SW 1271 (cell line): Measurements from ENCODE around the gene ATP8B4.
"Not testable (repeated sequence)": the region's sequence is repeated elsewhere in the genome, so short reads cannot be mapped to it uniquely, and the experiment has no call there.

Experiments used
- DNase-seq, 2 experiments: peaks; one replicate each; lab custom pipeline; 2025; lab: John Stamatoyannopoulos, UW

The ATP8B4 gene

DNA sequence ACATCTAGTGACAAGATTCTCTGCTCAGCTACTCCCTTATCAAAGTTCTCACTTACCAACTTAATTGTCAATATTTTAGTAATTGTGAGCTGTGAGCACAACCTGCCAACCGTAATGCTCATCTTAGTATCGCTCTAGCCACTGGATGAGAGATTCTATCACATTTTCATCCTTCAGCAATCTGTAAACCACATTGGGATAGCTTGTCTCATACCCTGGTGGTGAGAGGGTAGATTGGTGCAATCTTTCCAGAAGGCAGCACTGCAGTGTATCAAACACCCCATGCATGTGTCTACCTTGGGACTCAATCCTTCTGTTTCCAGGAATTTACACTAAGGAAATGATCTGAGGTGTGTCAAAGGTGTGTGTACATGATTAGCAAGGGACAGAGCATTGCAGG, 18.9 kb upstream of the ATP8B4 start:
- DNase-seq, result no peak

DNA sequence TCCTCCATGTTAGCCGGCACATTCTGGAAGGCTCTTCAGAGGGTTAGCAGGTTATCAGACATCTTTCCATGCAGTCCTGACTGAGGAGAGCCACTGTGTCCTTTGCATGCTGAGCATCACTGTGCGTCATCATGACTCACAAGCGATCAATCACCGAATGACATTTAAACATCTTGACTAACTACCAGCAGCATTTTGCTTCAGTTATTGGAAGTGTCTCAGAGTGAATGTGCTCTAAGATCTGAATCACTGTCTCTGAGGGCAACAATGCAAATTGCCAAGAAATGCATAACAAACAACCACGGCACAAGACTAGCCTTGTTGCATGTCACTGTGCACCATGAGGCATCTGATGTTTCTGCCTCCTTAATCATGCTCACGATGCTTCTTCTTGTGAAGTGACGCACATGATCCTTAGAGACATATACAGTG, 18.3 kb upstream of the ATP8B4 start:
- peak in 1 of 2 experiments; percentile 50 for DNase-seq

DNA sequence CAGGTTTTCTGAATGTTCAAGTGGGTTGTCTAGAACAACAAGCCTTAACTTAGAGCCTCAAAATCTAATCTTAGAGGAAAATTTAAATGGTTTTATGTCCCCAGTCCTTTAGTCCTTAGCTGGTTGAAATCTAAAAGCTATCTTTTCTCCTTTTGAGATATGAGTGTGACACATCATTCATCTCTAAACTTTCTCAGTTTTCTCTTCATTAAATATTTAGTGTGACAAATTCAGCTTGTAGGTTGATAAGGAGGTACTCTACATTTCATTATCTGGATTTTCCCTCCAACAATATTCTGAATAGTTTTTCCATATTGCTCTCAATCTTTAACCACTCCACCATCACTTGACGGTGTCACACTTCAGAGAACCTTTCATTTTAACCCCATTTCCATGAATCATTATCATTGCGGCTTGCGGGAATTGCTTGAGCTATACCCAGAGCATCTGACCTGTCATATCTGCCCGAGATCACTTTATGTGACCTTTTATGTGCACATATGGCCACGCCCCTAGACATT, 16.1 kb upstream of the ATP8B4 start:
- DNase-seq, result no peak

DNA sequence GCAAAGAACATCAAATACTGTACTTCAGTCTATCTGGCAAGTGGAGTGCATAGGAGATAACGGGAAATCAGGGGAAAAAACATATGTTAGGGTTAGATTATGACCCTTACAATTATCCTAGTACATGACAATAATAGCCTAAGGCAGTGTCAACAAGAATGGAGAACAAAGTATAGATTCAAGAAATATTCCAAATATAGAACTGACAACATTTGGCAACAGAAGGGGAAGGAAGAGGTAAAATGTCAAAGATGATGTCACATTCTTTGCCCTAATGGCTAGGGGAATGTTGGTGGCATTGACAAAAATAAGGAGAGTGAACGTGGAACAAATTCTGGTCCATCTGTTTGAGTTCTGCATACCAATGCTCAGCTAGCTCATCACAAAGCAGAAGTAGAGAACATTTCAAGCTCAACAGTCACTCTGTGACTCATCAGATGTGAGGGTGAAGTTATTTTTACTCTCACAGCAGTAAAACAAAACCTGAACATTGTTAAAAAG, 15.5 kb upstream of the ATP8B4 start:
- peak in 1 of 2 experiments; percentile 51 for DNase-seq

DNA sequence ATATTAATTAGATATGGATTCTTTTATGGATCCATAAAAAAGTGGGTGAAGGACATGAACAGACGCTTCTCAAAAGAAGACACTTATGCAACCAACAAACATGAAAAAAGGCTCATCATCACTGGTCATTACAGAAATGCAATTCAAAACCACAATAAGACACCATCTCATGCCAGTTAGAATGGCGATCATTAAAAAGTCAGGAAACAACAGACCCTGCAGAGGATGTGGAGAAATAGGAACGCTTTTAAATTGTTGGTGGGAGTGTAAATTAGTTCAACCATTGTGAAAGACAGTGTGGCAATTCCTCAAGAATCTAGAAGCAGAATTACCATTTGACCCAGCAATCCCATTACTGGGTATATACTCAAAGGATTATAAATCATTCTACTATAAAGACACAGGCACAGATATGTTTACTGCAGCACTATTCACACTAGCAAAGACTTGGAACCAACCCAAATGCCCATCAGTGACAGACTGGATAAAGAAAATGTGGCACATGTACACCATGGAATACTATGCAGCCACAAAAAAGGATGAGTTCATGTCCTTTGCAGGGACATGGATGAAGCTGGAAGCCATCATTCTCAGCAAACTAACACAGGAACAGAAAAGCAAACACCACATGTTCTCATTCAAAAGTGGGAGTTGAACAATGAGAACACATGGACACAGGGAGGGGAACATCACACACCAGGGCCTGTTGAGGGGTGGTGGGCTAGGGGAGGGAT, 13.4 kb upstream of the ATP8B4 start:
- DNase-seq, result not testable (repeated sequence)

DNA sequence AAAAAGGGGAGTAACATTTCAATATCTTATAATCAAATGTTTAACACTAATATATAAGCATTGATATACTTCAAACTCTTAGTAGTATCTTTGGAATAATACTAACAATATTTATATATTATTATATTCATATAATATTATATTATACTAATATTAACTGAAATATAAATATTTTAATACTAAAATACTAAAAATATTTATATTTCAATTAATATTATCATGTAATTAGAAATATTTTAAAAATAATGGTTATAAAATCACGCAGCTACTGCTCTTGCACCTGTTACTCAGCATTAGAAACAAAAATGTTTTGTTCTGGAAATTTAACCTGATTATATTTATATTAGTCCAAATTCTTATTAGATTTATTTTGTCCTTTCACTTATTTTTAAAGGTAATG, 12.6 kb upstream of the ATP8B4 start:
- DNase-seq, result no peak

DNA sequence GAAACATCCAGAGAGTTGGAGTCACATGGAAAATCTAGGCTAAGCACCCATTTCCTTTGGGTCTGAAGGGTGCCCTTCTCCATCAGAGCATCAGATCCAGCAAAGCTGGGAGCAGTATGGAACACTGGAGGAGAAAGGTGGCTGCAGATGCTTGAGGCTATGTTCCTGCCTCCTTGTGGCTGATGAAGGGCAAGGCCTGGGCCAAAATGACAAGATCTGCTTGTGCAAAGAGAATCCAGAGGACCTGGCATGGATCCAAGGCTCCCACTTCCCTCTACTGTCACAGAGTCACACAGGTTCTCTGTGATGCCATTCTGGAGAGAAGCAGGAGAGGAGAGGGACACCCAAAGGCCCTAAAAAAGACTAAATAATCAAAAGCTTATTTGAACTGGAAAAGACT, 9.2 kb upstream of the ATP8B4 start:
- no peak for DNase-seq

DNA sequence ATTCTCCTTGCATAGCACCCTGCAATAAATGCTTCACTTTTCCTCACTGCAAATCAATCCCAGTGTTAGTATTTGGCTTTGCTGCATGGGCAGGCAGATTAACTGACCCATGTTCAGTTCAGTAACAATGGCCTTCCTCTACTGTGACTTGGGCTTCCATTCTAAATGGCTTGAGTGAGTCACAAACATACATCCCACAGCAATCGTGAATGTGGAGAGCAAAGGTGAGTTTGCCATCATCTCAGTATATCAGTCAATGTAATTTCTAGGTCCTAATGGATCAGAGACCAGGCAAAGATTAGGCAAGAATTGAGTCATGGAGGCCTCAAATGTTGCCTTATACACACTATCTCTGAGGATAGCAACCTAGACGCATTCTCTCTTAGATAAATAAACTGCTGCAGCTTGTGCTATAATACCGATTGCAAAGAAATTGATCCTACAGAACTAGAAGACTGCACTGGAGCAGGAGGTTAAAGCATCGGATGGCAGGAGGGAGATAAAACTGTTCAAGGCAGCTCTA, 8.3 kb upstream of the ATP8B4 start:
- no peak for DNase-seq

DNA sequence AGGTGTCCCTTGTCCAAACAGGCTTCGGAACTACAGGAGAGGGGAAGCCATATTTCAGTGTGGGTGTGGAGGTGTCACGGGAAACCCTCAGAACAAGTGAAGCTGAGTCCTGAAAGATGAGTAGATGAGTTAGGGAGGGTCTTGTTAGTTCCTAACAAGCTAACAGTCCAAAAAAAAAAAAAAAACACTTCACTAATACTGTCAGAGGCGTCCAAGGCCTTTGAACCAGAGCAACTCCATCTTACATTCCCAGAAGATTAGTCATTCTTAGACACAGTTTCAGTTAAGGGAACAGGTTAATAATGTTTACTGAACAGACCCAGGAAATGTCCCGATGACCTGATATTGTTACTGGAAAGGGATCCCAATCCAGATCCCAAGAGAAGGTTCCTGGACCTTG, 7.0 kb upstream of the ATP8B4 start:
- DNase-seq, result no peak

DNA sequence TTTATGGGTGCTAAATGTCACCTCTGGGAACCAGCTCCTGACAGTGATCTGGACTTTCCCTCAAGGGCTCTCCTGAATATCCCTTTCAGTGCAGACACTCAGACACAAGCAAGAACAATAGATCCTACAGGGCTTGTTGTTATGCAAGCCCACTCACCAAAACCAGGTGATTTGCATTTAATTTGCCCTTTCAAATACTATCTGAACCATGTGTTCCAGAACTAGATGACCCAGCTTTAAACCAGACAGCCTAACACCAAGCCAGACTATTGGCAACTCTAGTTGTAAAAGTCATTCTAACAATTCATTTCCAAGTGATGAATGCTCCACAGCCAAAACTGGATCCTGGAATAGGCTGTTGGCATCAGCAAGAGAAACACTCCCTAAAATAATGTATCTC, 5.6 kb upstream of the ATP8B4 start:
- DNase-seq, result no peak

DNA sequence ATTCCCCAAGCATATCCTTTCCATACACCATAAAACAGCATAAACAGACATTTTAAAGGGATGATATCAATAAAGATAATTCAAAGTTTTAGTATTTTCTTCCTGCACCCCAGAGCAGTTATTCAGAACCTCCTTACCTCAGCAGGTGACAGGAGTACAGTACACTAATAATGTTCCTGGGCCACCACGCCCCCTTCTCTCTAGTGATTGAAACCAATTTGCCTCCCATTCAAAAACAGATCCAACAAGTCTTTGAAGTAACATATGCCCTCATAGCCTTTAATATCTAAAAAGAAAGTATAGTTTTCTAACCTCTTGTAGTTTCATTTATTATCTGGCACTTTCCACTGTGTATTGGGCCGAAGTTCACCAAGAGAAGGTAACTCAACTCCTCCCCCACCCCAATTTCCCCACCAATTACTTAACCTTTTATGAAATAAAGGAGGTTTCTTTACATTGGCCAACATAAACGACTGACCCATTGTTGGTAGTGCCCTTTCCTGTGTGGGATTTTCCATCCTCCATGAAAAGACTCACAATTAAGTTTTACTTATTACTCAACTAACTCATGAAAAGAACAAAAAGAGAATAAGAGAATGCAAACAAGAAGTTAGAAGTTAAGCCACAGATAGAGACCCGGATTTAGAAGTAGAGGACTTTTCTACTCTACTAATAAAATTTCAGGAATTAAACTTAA, 5.0 kb upstream of the ATP8B4 start:
- DNase-seq, result no peak

DNA sequence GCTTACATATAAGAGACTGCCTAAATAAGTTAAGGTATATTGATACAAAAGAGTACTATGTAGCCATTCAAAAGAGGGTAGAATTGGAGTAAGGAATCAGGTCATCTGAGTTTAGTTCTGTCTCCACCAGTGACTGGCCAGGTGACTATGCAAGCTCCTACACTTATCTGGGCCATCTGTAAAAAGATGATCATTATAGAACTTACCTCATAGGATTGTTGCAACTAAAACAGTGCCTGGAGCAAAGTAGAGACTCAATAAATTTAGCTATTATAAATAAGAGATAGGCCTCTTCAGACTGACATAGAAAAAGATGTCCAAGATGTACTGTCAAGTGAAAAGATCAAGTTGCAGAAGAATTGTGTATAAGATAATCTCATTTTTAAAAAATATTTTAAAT, 1.7 kb upstream of the ATP8B4 start:
- DNase-seq, result no peak

DNA sequence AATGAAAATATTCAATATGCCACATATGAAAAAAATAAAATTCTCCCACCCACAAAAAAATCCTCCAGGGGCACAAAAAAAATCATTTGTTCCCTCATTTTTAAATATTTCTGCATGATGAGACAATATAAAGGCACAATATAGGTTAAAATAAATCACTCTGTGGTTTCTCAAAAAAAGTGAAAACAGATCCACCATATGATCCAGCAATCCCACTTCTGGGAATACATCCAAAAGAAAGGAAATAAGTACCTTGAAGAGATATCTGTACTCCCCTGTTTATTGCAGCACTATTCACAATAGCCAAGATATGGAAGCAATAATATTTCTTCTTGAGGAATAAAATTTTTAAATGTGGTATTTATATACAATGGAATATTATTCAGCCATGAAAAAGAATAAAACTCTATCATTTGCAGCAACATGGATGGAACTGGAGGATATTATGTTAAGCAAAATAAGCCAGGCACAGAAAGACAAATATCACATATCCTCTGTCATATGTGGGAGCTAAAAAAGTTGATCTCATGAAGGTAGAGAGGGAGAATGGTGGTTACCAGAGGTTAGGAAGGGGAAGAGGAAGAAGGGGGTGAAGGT, 1.5 kb downstream of the ATP8B4 start:
- DNase-seq, result no peak

DNA sequence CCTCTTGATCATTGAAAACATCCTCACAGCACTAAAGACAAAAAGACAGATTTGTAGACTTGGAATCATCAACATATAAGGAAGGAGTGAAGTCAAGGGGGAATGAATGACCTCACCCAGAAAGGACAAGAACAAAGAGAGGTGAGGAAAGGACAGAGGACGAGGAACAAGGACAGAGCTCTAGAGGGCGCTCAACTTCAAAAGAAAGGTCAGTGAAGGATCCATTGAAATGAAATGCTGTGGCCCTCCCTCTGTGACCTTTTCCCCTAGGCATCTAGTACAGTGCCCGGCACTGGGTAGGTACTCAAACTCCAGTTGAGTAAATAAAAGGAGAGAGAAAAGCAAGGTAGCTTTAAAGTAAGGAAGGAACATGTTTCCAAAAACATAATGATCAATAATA, 2.6 kb downstream of the ATP8B4 start:
- DNase-seq, result peak in 1 of 2 experiments; percentile 49

DNA sequence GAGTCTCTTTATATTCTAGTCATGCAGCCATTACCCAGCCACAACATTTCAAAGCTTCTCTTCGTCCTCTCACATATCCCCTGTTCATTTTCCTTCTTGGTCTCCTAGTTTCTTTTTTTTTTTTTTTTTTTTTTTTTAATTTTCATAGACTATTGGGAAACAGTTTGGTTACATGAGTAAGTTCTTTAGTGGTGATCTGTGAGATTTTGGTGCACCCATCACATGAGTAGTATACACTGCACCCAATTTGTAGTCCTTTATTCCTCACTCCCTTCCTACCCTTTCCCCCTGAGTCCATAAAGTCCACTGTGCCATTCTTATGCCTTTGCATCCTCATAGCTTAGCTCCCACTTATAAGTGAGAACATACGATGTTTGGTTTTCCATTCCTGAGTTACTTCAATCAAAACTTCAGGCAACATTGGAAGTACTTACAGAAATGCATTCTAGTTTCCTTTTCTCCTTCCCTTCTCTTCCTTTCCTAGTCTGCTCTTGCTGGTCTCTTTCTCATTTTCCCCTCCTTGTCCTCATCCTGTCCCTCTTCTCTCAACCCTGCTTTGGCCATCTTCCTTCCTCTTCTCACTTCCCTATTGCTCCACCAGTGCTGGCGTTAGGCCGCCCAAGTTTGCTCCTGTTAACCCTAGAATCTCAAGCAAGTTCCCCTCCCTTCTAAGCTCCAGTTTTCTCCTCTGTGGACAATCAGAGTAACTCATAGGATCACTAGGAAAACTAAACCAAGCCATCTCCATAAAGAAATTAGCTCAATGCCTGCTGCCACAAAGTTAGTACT, 4.8 kb downstream of the ATP8B4 start:
- DNase-seq, result no peak

DNA sequence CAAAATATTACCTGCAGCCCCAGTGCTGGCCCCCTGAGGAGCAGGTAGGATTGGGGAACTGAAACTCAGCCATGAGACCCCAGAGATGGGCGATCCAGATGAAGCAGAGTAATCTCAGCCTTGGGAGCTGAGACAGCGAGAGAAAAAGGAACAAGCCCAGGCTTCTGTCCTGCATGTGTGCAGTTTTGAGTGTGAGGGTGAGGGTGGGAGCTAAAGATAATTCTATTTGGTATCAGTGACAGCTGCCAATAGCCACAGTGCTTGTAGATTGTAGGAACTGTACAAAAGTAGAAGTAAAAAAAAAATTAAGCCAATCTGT, 5.9 kb downstream of the ATP8B4 start:
- DNase-seq, result no peak

DNA sequence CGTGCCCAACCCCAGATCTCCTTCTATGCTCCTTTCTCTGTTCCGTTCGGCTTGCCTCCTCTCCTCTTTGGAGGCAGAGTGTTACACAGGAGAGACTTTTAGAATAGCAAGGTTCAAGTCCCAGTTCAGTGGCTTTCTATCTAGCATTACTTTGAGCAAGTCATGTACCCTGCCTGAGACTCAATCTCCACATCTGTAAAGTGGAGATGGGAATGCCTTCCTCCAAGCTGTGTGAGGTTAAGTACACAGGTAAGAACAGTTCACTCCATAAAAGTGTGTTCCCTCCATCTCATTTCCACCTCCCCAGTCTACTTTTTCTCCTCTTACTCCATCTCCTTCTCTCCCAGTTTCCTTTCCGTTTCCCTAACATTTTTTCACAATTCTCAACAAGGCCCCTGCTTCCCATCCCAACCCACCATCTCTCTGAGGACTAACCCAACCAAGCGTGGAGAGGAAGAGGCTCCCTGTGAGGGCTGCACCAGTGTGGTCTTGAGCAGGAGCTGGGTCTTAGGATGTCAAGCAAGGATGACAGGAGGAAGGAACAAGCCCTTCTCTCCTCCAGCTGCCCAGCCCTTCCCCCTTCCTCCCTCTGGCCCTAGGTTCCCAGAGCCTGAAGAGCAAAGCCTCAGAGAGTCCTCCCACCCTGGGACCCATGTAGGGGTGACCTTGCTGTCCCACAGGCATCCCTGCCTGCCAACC, 6.4 kb downstream of the ATP8B4 start:
- no peak for DNase-seq

DNA sequence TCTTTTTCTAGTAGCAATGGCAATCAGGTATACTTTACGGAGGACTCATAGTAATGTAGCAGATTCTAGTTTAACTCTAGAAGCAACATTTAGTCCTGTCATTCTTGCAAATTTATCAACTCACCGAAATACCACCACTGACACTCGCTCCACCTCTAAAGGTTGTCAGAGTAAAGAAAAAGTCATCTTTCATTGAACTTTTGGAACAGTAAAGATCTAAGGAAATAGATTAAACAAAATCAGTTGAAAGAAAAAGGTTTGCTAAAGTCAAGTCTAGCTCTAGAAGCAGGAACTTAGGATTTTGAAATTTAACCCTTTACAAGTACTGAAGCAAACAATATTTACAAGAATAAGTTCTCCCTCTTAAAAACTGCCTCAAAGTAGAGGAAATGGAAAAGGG, 8.7 kb downstream of the ATP8B4 start:
- DNase-seq, result no peak

DNA sequence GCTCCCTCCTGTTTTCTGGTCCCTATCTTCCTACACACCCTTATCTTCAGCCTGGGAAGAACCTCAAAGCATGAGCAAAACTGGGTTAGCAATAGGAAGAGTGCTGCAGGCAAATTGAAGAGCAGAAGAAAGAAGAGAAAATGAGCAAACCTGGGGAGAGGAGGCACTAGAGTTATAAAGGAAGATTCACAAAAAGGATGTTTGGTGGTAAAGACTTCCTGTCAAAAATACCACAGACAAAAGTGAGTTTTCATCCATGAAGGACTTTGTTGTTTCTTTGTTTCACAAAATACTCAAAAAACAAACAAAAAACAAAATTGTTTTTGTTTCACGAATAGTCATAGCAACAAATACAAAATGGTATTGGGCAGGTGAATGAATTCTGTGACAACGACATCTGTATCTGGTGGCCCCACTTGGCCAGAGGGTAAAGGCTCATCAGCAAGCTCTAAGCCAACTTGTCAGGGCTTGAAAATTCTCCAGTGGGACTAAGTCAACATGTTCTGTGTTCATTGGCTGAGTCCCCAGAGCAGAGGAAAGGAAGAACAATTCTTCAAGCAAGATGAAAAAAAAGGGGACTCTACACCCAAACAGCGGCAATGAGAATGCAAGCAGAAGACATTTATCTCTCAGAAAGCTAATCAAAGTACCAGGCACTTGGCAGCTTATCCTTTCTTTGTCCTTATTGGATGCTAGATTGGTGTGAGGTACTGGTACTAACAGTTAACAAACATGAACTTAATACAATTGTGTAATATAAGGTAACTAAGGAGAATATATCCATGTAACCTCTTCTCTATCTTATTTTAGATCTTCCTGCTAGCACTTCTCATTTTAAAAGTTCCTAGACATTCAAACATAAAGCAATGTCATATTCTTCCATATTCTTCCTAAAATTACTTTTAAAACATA, 9.7 kb downstream of the ATP8B4 start:
- no peak for DNase-seq

DNA sequence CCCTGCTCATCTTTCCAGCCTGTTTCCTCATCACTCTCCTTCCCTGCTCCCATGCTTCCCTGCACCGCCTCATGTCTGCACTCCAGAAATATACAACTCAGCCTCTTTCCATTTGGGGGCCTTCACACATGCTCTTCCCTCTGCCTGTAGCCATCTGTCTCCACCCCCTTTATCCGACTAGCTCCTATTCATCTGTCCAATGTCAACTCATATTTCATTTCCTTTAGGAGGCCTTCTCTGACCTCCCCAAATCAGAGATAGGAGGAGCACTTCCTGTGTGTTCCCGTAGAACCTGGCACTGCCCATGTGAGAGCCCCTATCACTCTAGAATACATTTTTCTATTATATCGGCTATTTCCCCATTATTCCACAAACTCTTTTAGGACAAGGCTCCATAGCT, 10.6 kb downstream of the ATP8B4 start:
- DNase-seq, result no peak
